HG03139 (cell line): ENCODE results near the gene HDAC10.
A peak's percentile ranks its signal among the peaks of the same experiment; 100 is the strongest.

ENCODE experiments used
- ATAC-seq: cut with Tn5 transposase; IDR thresholded peaks from one replicate; pipeline ENCODE4 v1.9.1; 2021; ENCODE audit not compliant: unreplicated experiment

Gene HDAC10

GRCh38 chr22:50250555-50251476 lies at the start of gene HDAC10:
Gene HDAC10 (minus strand): TSS chr22:50251265. CDS start chr22:50251032, 233 bp downstream.
- ATAC-seq, result peak; percentile 44

GRCh38 chr22:50300620-50301257 lies 49.7 kb upstream of the HDAC10 start:
- ATAC-seq, result no peak

GRCh38 chr22:50299785-50300619 lies 48.9 kb upstream of the HDAC10 start:
- ATAC-seq, result no peak

GRCh38 chr22:50298937-50299784 lies 48.1 kb upstream of the HDAC10 start:
- ATAC-seq, result no peak

- no peak for ATAC-seq
Measured at GRCh38 chr22:50298266-50298637, 47.2 kb upstream of the HDAC10 start.

- ATAC-seq, result no peak
Measured at GRCh38 chr22:50297510-50298265, 46.6 kb upstream of the HDAC10 start.

GRCh38 chr22:50296658-50297490 lies 45.8 kb upstream of the HDAC10 start:
- no peak for ATAC-seq

GRCh38 chr22:50294319-50294656 lies 43.2 kb upstream of the HDAC10 start:
- ATAC-seq, result no peak

GRCh38 chr22:50293441-50294318 lies 42.6 kb upstream of the HDAC10 start:
- no peak for ATAC-seq

GRCh38 chr22:50292643-50293440 lies 41.8 kb upstream of the HDAC10 start:
- ATAC-seq, result no peak

GRCh38 chr22:50289942-50290630 lies 39.0 kb upstream of the HDAC10 start:
- no peak for ATAC-seq

- ATAC-seq, result no peak
Measured at GRCh38 chr22:50289151-50289941, 38.3 kb upstream of the HDAC10 start.

GRCh38 chr22:50287731-50288130 lies 36.7 kb upstream of the HDAC10 start:
- ATAC-seq, result no peak

- no peak for ATAC-seq
Measured at GRCh38 chr22:50286701-50287318, 35.7 kb upstream of the HDAC10 start.

GRCh38 chr22:50286275-50286674 lies 35.2 kb upstream of the HDAC10 start:
- no peak for ATAC-seq
